Lung (tissue), 12 donors: ENCODE results near the gene MTG1. TPM values are rescaled to one million over a fixed set of nuclear protein-coding genes. Genes with fewer than 3 reads are reported as not detected.

Experiments
- ATAC-seq: fragments of 200-7000 bp; cut with Tn5 transposase; one replicate; pipeline ENCODE4 v1.9.1; 2020; ENCODE audit warnings: moderate number of reproducible peaks; ENCODE audit not compliant: insufficient read depth, low FRiP score
- DNase-seq, 3 donors: peaks; one replicate each; pipeline ENCODE4 v3.0.0-alpha.2; 2013 to 2017
- H3K27ac ChIP-seq, 2 donors: one replicate each; pipeline ENCODE4 v1.5.1; 2013; ENCODE audit warnings: mild to moderate bottlenecking in 2 of 2, moderate library complexity in 2 of 2, control low read depth in 1 of 2, inconsistent platforms in 1 of 2, low read depth in 1 of 2, low read length in 1 of 2
- H3K27me3 ChIP-seq, 3 donors: one replicate each; pipeline ENCODE4 v1.5.1; 2013; ENCODE audit warnings: low read length in 2 of 3; ENCODE audit not compliant: control insufficient read depth in 3 of 3, insufficient read depth in 3 of 3
- H3K36me3 ChIP-seq, 4 donors: one replicate each; pipeline ENCODE4 v1.5.1; 2013; ENCODE audit warnings: low read length in 4 of 4, mild to moderate bottlenecking in 1 of 4, moderate library complexity in 1 of 4; ENCODE audit not compliant: control insufficient read depth in 4 of 4, insufficient read depth in 4 of 4
- H3K4me1 ChIP-seq, 5 donors: one replicate each; pipeline ENCODE4 v1.5.1; 2013; ENCODE audit warnings: low read length in 5 of 5, mild to moderate bottlenecking in 2 of 5, moderate library complexity in 1 of 5; ENCODE audit not compliant: control insufficient read depth in 5 of 5, insufficient read depth in 5 of 5
- H3K4me3 ChIP-seq: one replicate; pipeline ENCODE4 v1.5.1; 2013; ENCODE audit warnings: mild to moderate bottlenecking, control low read depth, moderate library complexity
- H3K9ac ChIP-seq, 2 donors: one replicate each; pipeline ENCODE4 v1.5.1; 2013; ENCODE audit warnings: low read length in 2 of 2, control low read depth in 1 of 2; ENCODE audit not compliant: insufficient read depth in 1 of 2
- H3K9me3 ChIP-seq, 4 donors: one replicate each; pipeline ENCODE4 v1.5.1; 2013; ENCODE audit warnings: low read length in 3 of 4, mild to moderate bottlenecking in 1 of 4, moderate library complexity in 1 of 4; ENCODE audit not compliant: control insufficient read depth in 4 of 4, insufficient read depth in 3 of 4
- WGBS, 2 donors: extraction: QIAGEN DNeasy Blood & Tissue Kit; methylation state at CpG; one replicate each; pipeline ENCODE4 v1.1.7; 2013; 5-methylcytosine and 5-hydroxymethylcytosine counted together
- polyA plus RNA-seq, 2 donors: library from polyadenylated mRNA; stranded (reverse); fragments of 200-250 nt; gene quantifications; one replicate each; pipeline ENCODE4 v1.2.1, GENCODE V29; 2013
- total RNA-seq, 2 donors: library from RNA; depleted of rRNA in 1 of 2; stranded (reverse); fragments of >200 nt in 1 of 2; gene quantifications; one replicate each; pipeline ENCODE4 v1.2.1, GENCODE V29; 2014 to 2021
- TF ChIP-seq, protein P1 (sequence below): IDR thresholded peaks from 2 replicates; pipeline ENCODE4 v1.5.1; 2012; ENCODE audit warnings: mild to moderate bottlenecking; ENCODE audit errors: control extremely low read depth, extremely low read depth
- donor health status: control.
- donor health status: control.
- donor health status: Bipolar disorder and iron deficiency.
- donor health status: healthy.
- donor health status: DM: yes; HTN: yes; CAD: no.

MTG1 gene
- total and polyA plus RNA-seq, 4 donors, result 36.4 to 51.8 (median 44.5) TPM

DNA sequence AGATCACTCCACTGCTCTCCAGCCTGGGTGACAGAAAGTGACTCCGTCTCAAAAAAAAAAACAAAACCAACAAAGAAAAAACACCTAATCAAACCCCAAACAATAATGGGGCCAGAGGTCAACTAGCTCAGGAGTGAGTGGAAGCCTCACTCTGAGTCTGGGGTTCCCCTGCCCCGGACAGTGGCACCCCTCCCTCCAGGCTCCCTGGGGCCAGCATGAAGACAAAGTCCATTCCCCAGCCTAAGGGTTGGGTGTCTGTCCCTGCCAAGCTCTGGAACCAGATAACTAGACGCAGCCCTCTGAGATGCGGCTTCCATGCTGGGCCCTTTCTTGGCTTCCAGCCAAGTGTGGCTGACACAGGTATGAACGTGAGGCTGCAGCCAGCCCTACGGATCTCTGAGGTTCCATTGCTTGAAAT, 34.4 kb upstream of the MTG1 start:
- DNase-seq (peak in 2 of 3 donors; percentile 43 to 46), ATAC-seq (no peak)
- no peak overlapping the region for H3K9ac ChIP-seq
- peaks cover 0 to 5% (median 0%) of the 10 kb centered on the region in 4 donors for H3K9me3 ChIP-seq
- 53 to 58% methylated on average over 6 of the region's 6 CpGs for WGBS, 2 donors
- no peak overlapping the region for H3K27ac ChIP-seq
- TF ChIP-seq, protein P1, sequence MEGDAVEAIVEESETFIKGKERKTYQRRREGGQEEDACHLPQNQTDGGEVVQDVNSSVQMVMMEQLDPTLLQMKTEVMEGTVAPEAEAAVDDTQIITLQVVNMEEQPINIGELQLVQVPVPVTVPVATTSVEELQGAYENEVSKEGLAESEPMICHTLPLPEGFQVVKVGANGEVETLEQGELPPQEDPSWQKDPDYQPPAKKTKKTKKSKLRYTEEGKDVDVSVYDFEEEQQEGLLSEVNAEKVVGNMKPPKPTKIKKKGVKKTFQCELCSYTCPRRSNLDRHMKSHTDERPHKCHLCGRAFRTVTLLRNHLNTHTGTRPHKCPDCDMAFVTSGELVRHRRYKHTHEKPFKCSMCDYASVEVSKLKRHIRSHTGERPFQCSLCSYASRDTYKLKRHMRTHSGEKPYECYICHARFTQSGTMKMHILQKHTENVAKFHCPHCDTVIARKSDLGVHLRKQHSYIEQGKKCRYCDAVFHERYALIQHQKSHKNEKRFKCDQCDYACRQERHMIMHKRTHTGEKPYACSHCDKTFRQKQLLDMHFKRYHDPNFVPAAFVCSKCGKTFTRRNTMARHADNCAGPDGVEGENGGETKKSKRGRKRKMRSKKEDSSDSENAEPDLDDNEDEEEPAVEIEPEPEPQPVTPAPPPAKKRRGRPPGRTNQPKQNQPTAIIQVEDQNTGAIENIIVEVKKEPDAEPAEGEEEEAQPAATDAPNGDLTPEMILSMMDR, result no peak
- no peaks in the 10 kb centered on the region for H3K27me3 ChIP-seq
- H3K4me3 ChIP-seq, result no peak overlapping the region
- H3K36me3 ChIP-seq, result peaks cover 0 to 16% (median 12%) of the 10 kb centered on the region in 4 donors
- peaks cover 0 to 10% (median 0%) of the 10 kb centered on the region in 5 donors for H3K4me1 ChIP-seq

DNA sequence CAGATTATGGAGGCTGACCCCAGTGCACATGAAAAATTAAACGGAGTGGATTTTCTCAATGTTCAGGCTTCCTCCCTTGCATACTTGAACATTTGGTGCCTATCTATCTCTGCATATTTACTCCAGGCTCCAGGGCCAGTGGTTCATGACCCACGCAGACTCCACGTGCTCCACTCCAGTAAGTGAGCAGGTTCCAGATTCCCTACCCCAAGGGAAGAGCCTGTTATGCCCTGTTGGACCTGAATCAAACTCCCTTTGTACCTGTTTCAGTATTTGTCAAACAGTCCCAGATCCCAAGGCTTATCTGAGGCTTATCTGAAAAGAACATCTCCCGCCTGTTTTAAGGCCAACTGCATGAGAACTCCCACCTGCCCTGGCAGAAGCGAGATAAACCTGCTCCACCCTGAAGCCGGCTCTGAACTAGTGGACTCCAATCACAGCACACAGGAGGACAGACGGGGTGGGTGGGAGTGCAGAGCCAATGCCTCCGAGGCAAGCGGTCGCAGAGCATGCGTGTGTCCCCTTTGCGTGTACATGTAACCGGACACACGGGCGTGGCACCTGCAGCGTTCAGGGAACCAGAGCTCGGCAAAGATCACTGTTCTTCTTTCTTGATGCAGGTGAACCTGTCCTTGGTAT, 33.9 kb upstream of the MTG1 start:
- H3K4me3 ChIP-seq, result no peak overlapping the region
- H3K4me1 ChIP-seq, result peaks cover 0 to 10% (median 0%) of the 10 kb centered on the region in 5 donors
- no peak overlapping the region for H3K27ac ChIP-seq
- no peak overlapping the region for H3K9ac ChIP-seq
- no peak for ATAC-seq
- no peaks in the 10 kb centered on the region for H3K27me3 ChIP-seq
- TF ChIP-seq, protein P1, result no peak
- WGBS, 2 donors, result 78 to 85% methylated on average over 17 of the region's 17 CpGs
- H3K9me3 ChIP-seq, result peaks cover 0 to 5% (median 0%) of the 10 kb centered on the region in 4 donors
- peak in 1 of 3 donors; percentile 8 for DNase-seq
- H3K36me3 ChIP-seq, result peaks cover 0 to 21% (median 15%) of the 10 kb centered on the region in 4 donors

DNA sequence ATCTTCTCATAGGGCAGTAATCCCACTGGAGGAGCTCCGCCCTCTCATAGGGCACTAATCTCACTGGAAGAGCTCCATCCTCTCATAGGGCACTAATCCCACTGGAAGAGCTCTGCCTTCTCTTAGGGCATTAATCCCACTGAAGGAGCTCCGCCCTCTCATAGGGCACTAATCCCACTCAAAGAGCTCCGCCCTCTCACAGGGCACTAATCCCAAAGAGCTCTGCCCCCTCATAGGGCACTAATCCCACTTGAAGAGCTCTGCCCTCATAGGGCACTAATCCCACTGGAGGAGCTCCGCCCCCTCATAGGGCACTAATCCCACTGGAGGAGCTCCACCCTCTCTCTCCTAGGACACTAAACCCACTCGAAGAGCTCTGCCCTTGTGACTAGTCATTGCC, 32.7 kb upstream of the MTG1 start:
- no peak for ATAC-seq
- no peak overlapping the region for H3K4me3 ChIP-seq
- TF ChIP-seq, protein P1, result no peak
- WGBS, 2 donors, result 94 to 96% methylated on average over 5 of the region's 5 CpGs
- H3K9me3 ChIP-seq, result peaks cover 0 to 5% (median 0%) of the 10 kb centered on the region in 4 donors
- H3K4me1 ChIP-seq, result peaks cover 0 to 10% (median 0%) of the 10 kb centered on the region in 5 donors
- H3K27me3 ChIP-seq, result no peaks in the 10 kb centered on the region
- no peak for DNase-seq
- no peak overlapping the region for H3K9ac ChIP-seq
- peaks cover 2 to 27% (median 21%) of the 10 kb centered on the region in 4 donors for H3K36me3 ChIP-seq
- no peak overlapping the region for H3K27ac ChIP-seq
